Nephron (organoid): ENCODE data around the gene FKBP4.

Experiments
- H3K27ac Mint-ChIP-seq, 3 experiments: 2 replicates each; pipeline ENCODE4 v1.8.0; 2020; ENCODE audit warnings: mixed read lengths in 3 of 3, mild to moderate bottlenecking in 2 of 3, moderate library complexity in 1 of 3
- H3K27me3 Mint-ChIP-seq: 2 replicates; pipeline ENCODE4 v1.8.0; 2021; ENCODE audit warnings: low read depth, mild to moderate bottlenecking, moderate library complexity, mixed read lengths
- H3K36me3 Mint-ChIP-seq: 2 replicates; pipeline ENCODE4 v1.8.0; 2020; ENCODE audit warnings: low read depth, mixed read lengths
- H3K4me1 Mint-ChIP-seq: 2 replicates; pipeline ENCODE4 v1.8.0; 2020; ENCODE audit warnings: mixed read lengths
- H3K4me3 Mint-ChIP-seq, 3 experiments: 2 replicates each; pipeline ENCODE4 v1.8.0; 2020; ENCODE audit warnings: mild to moderate bottlenecking in 3 of 3, mixed read lengths in 3 of 3, moderate library complexity in 2 of 3
- H3K9me3 Mint-ChIP-seq: 2 replicates; pipeline ENCODE4 v1.8.0; 2020; ENCODE audit warnings: mixed read lengths
- CTCF ChIP-seq, 3 experiments: fragments of 200-600 bp; sonication (generic); IDR thresholded peaks; one replicate each; pipeline ENCODE4 v1.5.0; 2021; ENCODE audit warnings: antibody characterized with exemption in 3 of 3; ENCODE audit not compliant: unreplicated experiment in 3 of 3

Gene FKBP4

GRCh38 chr12:2835691-2836403 is 41.1 kb downstream of the FKBP4 start:
- TF ChIP-seq CTCF (IDR thresholded peaks at IDR 0.05; ENCODE audit: unreplicated experiment in 3 of 3), result no peak
- Mint-ChIP-seq H3K27ac (peak overlapping the region; percentile 88 to 95 (median 95)), H3K27me3 (no peaks in the 10 kb centered on the region), H3K4me3 (peak overlapping the region; percentile 57 to 82 (median 80)), H3K9me3 (no peaks in the 10 kb centered on the region), H3K36me3 (peaks cover 23% of the 10 kb centered on the region), H3K4me1 (peaks cover 40% of the 10 kb centered on the region)

GRCh38 chr12:2836574-2836973 is 41.8 kb downstream of the FKBP4 start:
- H3K4me1 Mint-ChIP-seq, result peaks cover 40% of the 10 kb centered on the region
- H3K27ac Mint-ChIP-seq, result peak overlapping the region; percentile 32 to 88 (median 74)
- H3K36me3 Mint-ChIP-seq, result peaks cover 17% of the 10 kb centered on the region
- no peaks in the 10 kb centered on the region for H3K27me3 Mint-ChIP-seq
- H3K9me3 Mint-ChIP-seq, result no peaks in the 10 kb centered on the region
- H3K4me3 Mint-ChIP-seq, result no peak overlapping the region
- no peak for TF ChIP-seq CTCF (IDR thresholded peaks at IDR 0.05; ENCODE audit: unreplicated experiment in 3 of 3)

- no peak overlapping the region for H3K4me3 Mint-ChIP-seq
- H3K4me1 Mint-ChIP-seq, result peaks cover 9% of the 10 kb centered on the region
- H3K27me3 Mint-ChIP-seq, result no peaks in the 10 kb centered on the region
- no peak for TF ChIP-seq CTCF (IDR thresholded peaks at IDR 0.05; ENCODE audit: unreplicated experiment in 3 of 3)
- peaks cover 4% of the 10 kb centered on the region for H3K36me3 Mint-ChIP-seq
- no peak overlapping the region for H3K27ac Mint-ChIP-seq
- H3K9me3 Mint-ChIP-seq, result no peaks in the 10 kb centered on the region
Observed at GRCh38 chr12:2841056-2841650, 46.4 kb downstream of the FKBP4 start.

- no peaks in the 10 kb centered on the region for H3K9me3 Mint-ChIP-seq
- peaks cover 4% of the 10 kb centered on the region for H3K36me3 Mint-ChIP-seq
- peaks cover 21% of the 10 kb centered on the region for H3K4me1 Mint-ChIP-seq
- H3K27ac Mint-ChIP-seq, result no peak overlapping the region
- no peak overlapping the region for H3K4me3 Mint-ChIP-seq
- no peak for TF ChIP-seq CTCF (IDR thresholded peaks at IDR 0.05; ENCODE audit: unreplicated experiment in 3 of 3)
- H3K27me3 Mint-ChIP-seq, result no peaks in the 10 kb centered on the region
Observed at GRCh38 chr12:2842948-2843347, 48.2 kb downstream of the FKBP4 start.

- peak overlapping the region in 1 of 3 experiments; percentile 11 for H3K4me3 Mint-ChIP-seq
- H3K4me1 Mint-ChIP-seq, result peaks cover 37% of the 10 kb centered on the region
- no peaks in the 10 kb centered on the region for H3K9me3 Mint-ChIP-seq
- no peaks in the 10 kb centered on the region for H3K27me3 Mint-ChIP-seq
- peak overlapping the region; percentile 6 to 65 (median 37) for H3K27ac Mint-ChIP-seq
- TF ChIP-seq CTCF (IDR thresholded peaks at IDR 0.05; ENCODE audit: unreplicated experiment in 3 of 3), result no peak
- H3K36me3 Mint-ChIP-seq, result peaks cover under 1% of the 10 kb centered on the region
Observed at GRCh38 chr12:2844786-2845185, 50.0 kb downstream of the FKBP4 start.

- H3K27me3 Mint-ChIP-seq, result no peaks in the 10 kb centered on the region
- no peak overlapping the region for H3K4me3 Mint-ChIP-seq
- no peaks in the 10 kb centered on the region for H3K36me3 Mint-ChIP-seq
- peaks cover 39% of the 10 kb centered on the region for H3K4me1 Mint-ChIP-seq
- H3K9me3 Mint-ChIP-seq, result no peaks in the 10 kb centered on the region
- peak overlapping the region; percentile 6 to 65 (median 37) for H3K27ac Mint-ChIP-seq
- no peak for TF ChIP-seq CTCF (IDR thresholded peaks at IDR 0.05; ENCODE audit: unreplicated experiment in 3 of 3)
Observed at GRCh38 chr12:2845280-2845679, 50.5 kb downstream of the FKBP4 start.
